ENCODE data around the gene RDH5. TPM values are rescaled to one million over a fixed set of nuclear protein-coding genes. Genes with fewer than 3 reads are reported as not detected.

The RDH5 gene
- 1 to 10 TPM; 4.1 to 7.4 TPM for total RNA-seq
- polyA plus RNA-seq (2013, experiment 1 of 2): 4.7 TPM
- polyA plus RNA-seq (2013, experiment 2 of 2): 3.5 TPM
- long read RNA-seq, experiment 1: 0 reads
- long read RNA-seq, experiment 2: 0 reads
- long read RNA-seq, experiment 3: 0 reads
- long read RNA-seq, experiment 4: 0 reads

- Mint-ChIP-seq H3K4me3 (no peak within 1 kb of the TSS), H3K36me3 (ENCODE audit: low read depth) (peaks cover 23% of the 10 kb centered on the region), H3K4me1 (peaks cover 34% of the 10 kb centered on the region), H3K27me3 (ENCODE audit: insufficient read depth) (no peaks in the 10 kb centered on the region), H3K9me3 (no peaks in the 10 kb centered on the region), H3K27ac (peak within 1 kb of the TSS; percentile 44)
- 80 to 92% methylated on average over 1 to 6 of the region's 6 CpGs for WGBS, 2 experiments (ENCODE audit: insufficient coverage in 1 of 2, insufficient read length in 1 of 2)
- H3K27ac ChIP-seq (ENCODE audit: low read depth, low read length): no peak within 1 kb of the TSS
- DNase-seq: no peak
- H3K36me3 ChIP-seq (ENCODE audit: control insufficient read depth, insufficient read depth, low read length): peaks cover 28% of the 10 kb centered on the region
- no peak within 1 kb of the TSS for H3K4me3 ChIP-seq (ENCODE audit: low read length)
- no peaks in the 10 kb centered on the region for H3K9me3 ChIP-seq (ENCODE audit: control insufficient read depth, low read length)
- no peaks in the 10 kb centered on the region for H3K27me3 ChIP-seq (ENCODE audit: control insufficient read depth, insufficient read depth, low read length, poor library complexity, severe bottlenecking)
- no peak for TF ChIP-seq CTCF (conservative IDR thresholded peaks at IDR 0.05)
- H3K9ac ChIP-seq (ENCODE audit: extremely low read depth, low read length, poor library complexity, severe bottlenecking): no peak within 1 kb of the TSS
- H3K4me1 ChIP-seq (ENCODE audit: control insufficient read depth, insufficient read depth, low read length): peaks cover 5% of the 10 kb centered on the region
These were observed at the start of gene RDH5 for GRCh38 chr12:55720071-55720564. TSS of gene RDH5 (plus strand) at chr12:55720393. CDS start at chr12:55721185, 792 bp downstream.

GRCh38 chr12:55671746-55672145 lies 48.4 kb upstream of the RDH5 start:
- H3K4me3 ChIP-seq (ENCODE audit: low read length): no peak overlapping the region
- H3K9me3 ChIP-seq (ENCODE audit: control insufficient read depth, low read length): no peaks in the 10 kb centered on the region
- TF ChIP-seq CTCF (conservative IDR thresholded peaks at IDR 0.05): no peak
- Mint-ChIP-seq H3K36me3 (ENCODE audit: low read depth) (no peaks in the 10 kb centered on the region), H3K27me3 (ENCODE audit: insufficient read depth) (peaks cover 17% of the 10 kb centered on the region), H3K27ac (no peak overlapping the region), H3K9me3 (no peaks in the 10 kb centered on the region), H3K4me1 (no peaks in the 10 kb centered on the region), H3K4me3 (no peak overlapping the region)
- no peak overlapping the region for H3K9ac ChIP-seq (ENCODE audit: extremely low read depth, low read length, poor library complexity, severe bottlenecking)
- H3K27me3 ChIP-seq (ENCODE audit: control insufficient read depth, insufficient read depth, low read length, poor library complexity, severe bottlenecking): no peaks in the 10 kb centered on the region
- no peaks in the 10 kb centered on the region for H3K36me3 ChIP-seq (ENCODE audit: control insufficient read depth, insufficient read depth, low read length)
- H3K4me1 ChIP-seq (ENCODE audit: control insufficient read depth, insufficient read depth, low read length): no peaks in the 10 kb centered on the region
- H3K27ac ChIP-seq (ENCODE audit: low read depth, low read length): no peak overlapping the region
- DNase-seq: peak; percentile 27
- 82 to 95% methylated on average over 2 to 4 of the region's 4 CpGs for WGBS, 2 experiments (ENCODE audit: insufficient coverage in 1 of 2, insufficient read length in 1 of 2)

GRCh38 chr12:55673638-55674037 lies 46.6 kb upstream of the RDH5 start:
- Mint-ChIP-seq H3K27me3 (ENCODE audit: insufficient read depth) (peaks cover 17% of the 10 kb centered on the region), H3K4me1 (no peaks in the 10 kb centered on the region), H3K27ac (no peak overlapping the region), H3K4me3 (no peak overlapping the region), H3K36me3 (ENCODE audit: low read depth) (no peaks in the 10 kb centered on the region), H3K9me3 (no peaks in the 10 kb centered on the region)
- no peaks in the 10 kb centered on the region for H3K9me3 ChIP-seq (ENCODE audit: control insufficient read depth, low read length)
- no peak for TF ChIP-seq CTCF (conservative IDR thresholded peaks at IDR 0.05)
- H3K4me1 ChIP-seq (ENCODE audit: control insufficient read depth, insufficient read depth, low read length): no peaks in the 10 kb centered on the region
- no peak overlapping the region for H3K27ac ChIP-seq (ENCODE audit: low read depth, low read length)
- H3K27me3 ChIP-seq (ENCODE audit: control insufficient read depth, insufficient read depth, low read length, poor library complexity, severe bottlenecking): no peaks in the 10 kb centered on the region
- no peak overlapping the region for H3K4me3 ChIP-seq (ENCODE audit: low read length)
- H3K36me3 ChIP-seq (ENCODE audit: control insufficient read depth, insufficient read depth, low read length): no peaks in the 10 kb centered on the region
- H3K9ac ChIP-seq (ENCODE audit: extremely low read depth, low read length, poor library complexity, severe bottlenecking): no peak overlapping the region
- DNase-seq: peak; percentile 18

All from endodermal cell (in vitro differentiated cells).